CD4-positive, alpha-beta T cell treated with Interleukin-15 for 4 hours (primary cell): ENCODE measurements around the gene CAMKK2.
"Not testable (repeated sequence)": the region's sequence is repeated elsewhere in the genome, so short reads cannot be mapped to it uniquely, and the experiment has no call there.

Experiments used
- DNase-seq: peaks from one replicate; pipeline ENCODE4 v3.0.0-alpha.2; 2020; ENCODE audit warnings: low spot score

The CAMKK2 gene

GRCh38 chr12:121223292-121224285, 72.9 kb downstream of the CAMKK2 start:
- DNase-seq, result peak; percentile 43

- DNase-seq, result peak; percentile 19
Observed at GRCh38 chr12:121222847-121223246, 73.7 kb downstream of the CAMKK2 start.

- no peak for DNase-seq
Observed at GRCh38 chr12:121219353-121219986, 77.0 kb downstream of the CAMKK2 start.

- DNase-seq, result no peak
Observed at GRCh38 chr12:121218588-121219352, 77.7 kb downstream of the CAMKK2 start.

- no peak for DNase-seq
Observed at GRCh38 chr12:121217761-121218160, 78.7 kb downstream of the CAMKK2 start.

GRCh38 chr12:121217063-121217462, 79.4 kb downstream of the CAMKK2 start:
- no peak for DNase-seq

GRCh38 chr12:121216102-121216501, 80.4 kb downstream of the CAMKK2 start:
- no peak for DNase-seq

GRCh38 chr12:121214855-121215745, 81.4 kb downstream of the CAMKK2 start:
- DNase-seq, result peak; percentile 33

GRCh38 chr12:121214166-121214777, 82.2 kb downstream of the CAMKK2 start:
- DNase-seq, result peak; percentile 74

GRCh38 chr12:121212875-121213274, 83.6 kb downstream of the CAMKK2 start:
- DNase-seq, result no peak

GRCh38 chr12:121209624-121210572, 86.6 kb downstream of the CAMKK2 start, which contains the start of gene P2RX4:
TSS of gene P2RX4 (plus strand) at chr12:121210129. CDS start at chr12:121210165, 36 bp downstream.
- DNase-seq, result peak; percentile 85

- DNase-seq, result no peak
Observed at GRCh38 chr12:121209221-121209620, 87.3 kb downstream of the CAMKK2 start.

- DNase-seq, result not testable (repeated sequence)
Observed at GRCh38 chr12:121208571-121208970, 87.9 kb downstream of the CAMKK2 start.

- DNase-seq, result no peak
Observed at GRCh38 chr12:121205491-121205890, 91.0 kb downstream of the CAMKK2 start.

- DNase-seq, result no peak
Observed at GRCh38 chr12:121203482-121203881, 93.0 kb downstream of the CAMKK2 start.

- DNase-seq, result no peak
Observed at GRCh38 chr12:121202407-121203355, 93.8 kb downstream of the CAMKK2 start.

- not testable (repeated sequence) for DNase-seq
Observed at GRCh38 chr12:121201140-121201539, 95.4 kb downstream of the CAMKK2 start.

GRCh38 chr12:121198949-121199348, 97.6 kb downstream of the CAMKK2 start:
- no peak for DNase-seq
